Right lung (tissue), 5 donors: ENCODE results near the gene VDR. TPM values are rescaled to one million over a fixed set of nuclear protein-coding genes. Genes with fewer than 3 reads are reported as not detected.
"Not testable (repeated sequence)": the region's sequence is repeated elsewhere in the genome, so short reads cannot be mapped to it uniquely, and the experiment has no call there.

Experiments
- DNase-seq, 2 donors: peaks; one replicate each; pipeline ENCODE4 v3.0.0-alpha.2; 2013
- polyA plus RNA-seq, 5 donors: library from polyadenylated mRNA; unstranded; fragments of 120-200 nt; gene quantifications; one replicate each; pipeline versions ENCODE4 v1.2.1 to v1.2.3, GENCODE V29; 2013; ENCODE audit warnings: inconsistent platforms in 1 of 5, low replicate concordance in 1 of 5; ENCODE audit not compliant: insufficient read length in 5 of 5, insufficient read depth in 1 of 5

Gene VDR
- polyA plus RNA-seq, 5 donors, result 1.2 to 1.9 (median 1.6) TPM

GRCh38 chr12:47813511-47814196, 91.1 kb downstream of the VDR start:
- DNase-seq, result no peak

GRCh38 chr12:47812797-47813510, 91.8 kb downstream of the VDR start:
- peak; percentile 74 to 79 for DNase-seq

DNA sequence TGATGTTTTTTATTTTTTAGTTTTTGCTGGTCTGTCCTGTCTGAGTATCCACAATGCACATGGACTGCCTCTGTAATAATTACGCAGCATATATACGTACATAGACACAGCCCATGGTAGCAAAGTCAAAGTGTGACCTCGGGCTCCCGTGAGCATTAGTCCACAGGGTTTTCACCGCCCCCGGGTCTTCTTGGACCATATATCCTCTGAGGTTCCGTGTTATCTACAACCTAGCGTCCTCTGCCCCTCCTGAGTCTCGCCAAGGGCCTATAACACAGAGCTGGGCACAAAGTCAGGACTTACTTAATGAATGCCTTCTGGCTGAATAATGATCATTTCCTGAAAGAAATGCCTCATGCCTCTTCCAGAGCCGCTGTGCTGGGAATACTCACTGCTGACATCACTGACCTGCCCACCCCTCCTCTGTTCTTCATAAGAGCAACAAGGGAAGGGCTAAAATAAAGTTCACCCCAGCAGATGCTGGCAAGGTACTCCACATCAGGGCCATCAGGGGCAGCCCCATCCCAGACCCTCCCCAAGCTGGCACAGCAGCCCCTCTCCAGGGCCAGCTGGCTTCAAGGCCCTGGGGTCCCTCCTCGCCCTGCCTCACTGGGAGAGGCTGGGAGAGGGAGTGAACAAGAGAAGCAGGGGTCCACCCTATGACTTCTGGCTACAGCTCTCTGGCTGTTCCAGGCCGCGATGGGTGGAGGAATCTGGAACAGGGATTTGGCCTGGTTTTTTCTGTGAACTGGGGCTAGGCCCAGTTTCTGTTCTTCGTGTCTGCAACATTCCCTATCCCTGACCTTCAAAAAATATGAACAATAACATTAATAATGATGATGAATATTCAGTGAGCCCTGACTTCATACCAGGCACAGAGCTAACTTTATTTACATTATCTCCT, 93.0 kb downstream of the VDR start:
- DNase-seq, result no peak

GRCh38 chr12:47811072-47811396, 93.8 kb downstream of the VDR start:
- DNase-seq, result no peak

- DNase-seq, result not testable (repeated sequence)
Observed at GRCh38 chr12:47809518-47809917, 95.3 kb downstream of the VDR start.

DNA sequence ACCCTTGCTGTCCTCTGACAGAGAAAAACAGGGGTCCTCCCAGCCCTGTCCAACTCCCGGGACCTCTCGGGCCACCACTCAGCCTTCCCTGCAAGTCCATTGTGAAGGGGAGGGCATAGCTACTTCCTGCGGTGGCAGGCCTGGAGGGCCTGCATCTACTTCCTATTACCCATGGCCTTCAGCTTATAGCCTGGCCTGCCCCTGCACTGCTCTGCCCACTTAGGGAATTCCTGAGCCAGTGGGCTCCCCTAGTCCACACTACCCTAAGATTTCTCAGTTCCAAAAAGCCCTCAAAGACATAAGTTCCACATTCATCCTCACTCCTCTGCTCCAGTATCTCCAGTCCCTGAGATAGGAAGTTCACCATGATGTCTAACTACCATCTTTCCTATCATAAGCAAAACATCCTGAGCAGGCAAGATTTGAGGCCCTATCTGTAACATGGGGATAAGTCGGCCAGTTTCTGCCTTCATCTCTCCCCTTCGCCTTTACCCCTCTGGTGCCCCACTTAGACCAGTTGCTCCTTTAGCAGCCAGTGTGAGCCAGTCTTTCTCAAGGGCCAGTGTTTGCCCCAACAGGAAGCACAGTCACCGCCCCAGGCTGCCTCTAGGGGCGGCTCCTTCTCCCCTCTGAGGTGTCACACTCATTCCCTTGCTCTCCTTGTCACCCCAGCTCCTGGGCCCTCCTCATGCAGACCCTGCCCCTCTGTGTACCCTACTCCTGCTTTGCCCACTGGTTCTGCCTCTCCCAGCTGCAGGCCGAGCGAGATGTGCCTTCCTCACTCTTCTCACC, 96.0 kb downstream of the VDR start:
- no peak for DNase-seq

DNA sequence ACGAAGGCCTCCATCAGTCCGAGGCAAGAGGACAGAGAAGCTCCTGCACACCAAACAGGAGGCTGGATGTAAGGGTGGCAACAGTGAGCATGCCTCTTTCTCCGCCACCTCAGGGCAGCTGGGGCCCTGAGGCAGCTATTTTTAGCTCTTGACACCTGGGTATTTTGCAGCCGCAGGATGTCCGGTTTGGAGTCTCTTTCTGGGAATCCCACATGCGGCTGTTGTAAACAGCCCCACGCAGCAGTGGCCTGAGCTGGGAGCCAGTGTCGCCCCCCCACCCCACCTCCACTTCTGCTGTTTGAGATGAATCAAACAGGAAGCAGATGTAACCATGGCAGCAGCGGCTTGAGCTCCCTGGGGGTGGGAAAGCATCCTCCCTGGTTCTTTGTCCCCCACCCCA, 96.7 kb downstream of the VDR start:
- DNase-seq, result no peak

GRCh38 chr12:47807338-47807737, 97.5 kb downstream of the VDR start:
- no peak for DNase-seq

GRCh38 chr12:47805417-47805816, 99.4 kb downstream of the VDR start:
- DNase-seq, result no peak

DNA sequence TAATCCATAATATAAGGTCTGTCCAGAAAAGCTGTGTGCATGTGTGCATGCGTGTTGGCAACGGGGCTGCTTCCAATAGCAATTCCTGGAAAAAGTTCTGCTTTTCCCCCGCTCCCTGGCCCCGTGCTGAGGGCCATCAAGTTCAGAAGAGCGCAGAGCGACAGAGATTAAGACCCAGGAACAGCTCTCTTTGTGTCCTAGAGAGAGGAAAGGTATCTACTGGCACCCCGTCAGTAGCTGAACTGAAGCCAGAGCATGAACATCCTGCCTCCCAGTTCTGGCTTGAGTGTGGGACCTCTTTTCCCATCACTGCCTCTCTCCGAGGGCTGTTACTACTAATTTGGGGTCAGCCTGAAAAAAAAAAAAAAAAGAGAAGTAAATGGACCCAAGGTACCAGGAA, 100.6 kb downstream of the VDR start:
- no peak for DNase-seq

DNA sequence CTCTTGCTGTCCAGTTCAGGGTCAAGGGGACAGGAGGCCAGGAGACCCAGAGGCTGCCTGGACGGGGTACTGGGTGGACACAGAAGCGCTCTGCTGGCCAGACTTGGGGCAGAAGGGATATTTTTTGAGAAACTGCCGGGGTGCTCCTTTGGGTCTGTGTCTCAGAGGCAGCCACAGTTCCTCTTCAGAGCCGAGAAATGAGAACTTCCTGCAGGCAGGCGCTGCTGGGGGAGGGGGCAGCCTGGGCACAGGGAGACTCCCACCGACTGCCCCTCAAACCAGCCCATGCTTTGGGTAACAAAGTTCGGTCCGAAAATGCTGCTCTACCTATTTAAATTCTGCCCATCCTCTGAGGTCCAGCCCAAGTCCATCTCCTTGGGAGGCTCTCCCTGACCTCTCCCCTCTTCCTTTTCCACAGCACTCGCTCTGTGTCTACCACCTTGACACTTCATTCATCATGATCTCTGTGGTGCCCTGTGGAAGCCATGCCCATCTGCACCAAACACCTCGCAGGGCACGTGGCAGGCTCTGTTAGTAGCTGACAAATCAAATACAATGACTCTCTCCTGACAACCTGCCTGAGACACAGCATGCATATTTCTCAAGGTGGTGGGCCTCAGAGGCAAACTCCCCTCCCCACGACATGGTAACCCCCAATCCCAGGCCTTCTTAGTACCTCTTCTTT, 101.5 kb downstream of the VDR start:
- DNase-seq, result no peak

DNA sequence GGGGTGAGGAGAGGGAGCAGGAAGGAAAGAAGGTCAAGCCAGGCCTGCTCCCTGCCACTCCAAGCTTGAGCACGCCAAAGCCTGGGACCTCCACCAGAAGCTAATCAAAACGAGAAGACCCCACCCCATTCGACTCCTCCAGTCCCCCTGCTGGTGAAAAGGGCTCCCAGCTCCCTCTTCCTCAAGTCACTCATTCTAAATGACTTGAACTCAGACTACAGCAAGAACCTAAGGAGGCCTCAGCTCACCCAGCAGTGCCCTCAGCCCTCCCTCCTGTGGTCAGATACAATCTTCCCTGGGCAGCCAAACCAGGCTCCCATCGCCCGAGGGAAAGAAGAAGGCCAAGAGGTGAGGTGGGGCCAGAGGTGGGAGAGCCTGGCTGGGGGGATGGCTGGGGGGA, 102.5 kb downstream of the VDR start:
- DNase-seq, result no peak

- DNase-seq, result no peak
Observed at GRCh38 chr12:47801904-47802246, 102.9 kb downstream of the VDR start.

- DNase-seq, result no peak
Observed at GRCh38 chr12:47801170-47801903, 103.5 kb downstream of the VDR start.

- DNase-seq, result no peak
Observed at GRCh38 chr12:47800582-47800981, 104.2 kb downstream of the VDR start.

DNA sequence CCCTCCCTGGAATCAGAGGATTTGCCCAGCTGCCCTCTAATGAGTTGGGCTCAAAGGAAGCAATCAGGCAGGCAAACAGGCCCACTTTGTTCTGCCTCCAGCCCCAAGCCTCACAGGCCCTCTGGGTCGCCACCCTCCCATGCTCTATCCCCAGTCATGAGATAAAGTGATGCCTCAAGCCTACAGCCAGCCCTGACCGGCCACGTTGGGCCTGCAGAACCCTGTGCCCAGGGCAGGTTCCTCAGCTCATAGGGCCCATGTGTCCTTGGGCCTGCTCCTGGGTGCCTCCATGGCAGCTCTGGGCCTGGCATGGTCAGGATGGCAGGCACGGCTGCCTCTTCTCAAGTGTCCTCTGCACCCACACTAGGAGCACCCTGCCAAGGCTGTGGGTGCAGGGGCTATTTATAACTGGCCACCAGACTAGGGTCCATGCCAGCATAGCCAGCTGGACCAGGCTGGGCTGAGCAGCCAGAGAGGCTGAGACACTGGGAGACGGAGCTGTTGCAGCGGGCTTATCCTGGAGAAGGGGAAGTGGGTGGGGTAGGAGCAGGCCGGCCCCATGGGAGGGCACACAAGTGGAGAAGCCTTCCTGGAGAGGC, 105.3 kb downstream of the VDR start:
- DNase-seq, result no peak

GRCh38 chr12:47798382-47798948, 106.3 kb downstream of the VDR start:
- DNase-seq, result no peak

- no peak for DNase-seq
Observed at GRCh38 chr12:47797441-47797840, 107.4 kb downstream of the VDR start.

- DNase-seq, result no peak
Observed at GRCh38 chr12:47795814-47796411, 108.9 kb downstream of the VDR start.
